ENCODE data around the gene PAK6.

Gene PAK6

DNA sequence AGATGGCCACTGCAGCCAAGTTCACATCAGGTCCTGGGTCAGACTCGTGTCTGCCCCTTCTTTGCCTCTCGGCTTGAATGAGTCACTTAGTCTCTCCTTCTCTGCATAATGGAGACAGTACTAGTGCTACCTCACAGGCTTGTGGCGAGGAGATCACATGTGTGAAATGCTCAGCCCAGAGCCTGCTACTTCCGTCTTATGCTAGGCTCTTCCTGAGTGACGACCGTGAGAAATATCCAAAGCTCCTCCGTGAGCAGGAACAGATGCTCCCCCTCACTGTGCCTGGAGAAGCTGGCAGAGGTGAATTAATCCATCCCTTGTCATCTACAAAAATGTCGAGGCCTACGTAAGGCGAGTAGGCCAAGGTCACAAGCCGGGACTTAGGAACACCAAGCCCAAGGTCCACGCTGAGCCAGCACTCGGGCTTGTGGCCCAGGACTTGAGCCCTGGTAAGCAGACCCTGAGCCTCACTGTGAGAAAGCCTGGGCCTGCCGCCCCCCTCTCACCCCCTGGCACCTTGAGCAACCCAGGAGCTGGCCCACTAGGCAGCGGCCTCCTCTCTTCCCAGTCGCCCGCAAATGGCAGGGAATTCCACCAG lies 17.9 kb downstream of the PAK6 start:
- DNase-seq: no peak

- no peak for DNase-seq
Measured at GRCh38 chr15:40257656-40258450, 19.0 kb downstream of the PAK6 start.

- DNase-seq: no peak
Measured at GRCh38 chr15:40258544-40258943, 19.7 kb downstream of the PAK6 start.

GRCh38 chr15:40259021-40259420 lies 20.2 kb downstream of the PAK6 start:
- DNase-seq: no peak

DNA sequence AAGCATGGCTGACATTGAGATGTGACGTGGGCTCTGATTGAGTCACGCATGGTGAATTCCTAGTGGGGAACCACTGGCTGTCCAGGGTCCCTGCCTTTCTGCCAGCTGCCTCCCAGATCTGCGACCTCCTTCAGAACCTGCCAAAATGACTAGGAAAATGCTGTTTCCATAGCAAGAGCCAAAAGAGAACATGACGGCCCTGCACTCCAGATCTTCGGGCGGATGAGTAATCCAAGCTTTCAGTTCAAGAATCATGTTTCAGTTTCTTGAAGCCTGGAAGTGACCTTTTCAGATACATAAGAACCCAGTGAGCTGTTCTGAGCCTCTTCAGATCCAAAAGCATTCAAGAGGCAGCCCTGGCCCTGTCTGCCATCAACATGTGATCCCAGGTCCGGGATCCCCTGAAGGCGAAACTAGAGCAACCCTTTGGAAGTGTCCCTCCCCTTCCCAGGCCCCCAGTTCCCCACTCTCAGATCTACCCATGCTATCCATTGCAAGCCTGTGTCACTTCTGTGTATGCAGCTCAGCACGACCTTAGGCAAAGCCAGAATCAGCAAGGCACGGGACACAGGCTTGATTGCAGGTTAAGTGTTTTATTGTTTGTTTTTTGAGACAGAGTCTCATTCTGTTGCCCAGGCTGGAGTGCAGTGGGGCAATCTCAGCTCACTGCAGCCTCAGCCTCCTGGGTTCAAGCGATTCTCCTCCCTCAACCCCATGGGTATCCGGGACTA lies 24.3 kb downstream of the PAK6 start:
- DNase-seq: no peak

DNA sequence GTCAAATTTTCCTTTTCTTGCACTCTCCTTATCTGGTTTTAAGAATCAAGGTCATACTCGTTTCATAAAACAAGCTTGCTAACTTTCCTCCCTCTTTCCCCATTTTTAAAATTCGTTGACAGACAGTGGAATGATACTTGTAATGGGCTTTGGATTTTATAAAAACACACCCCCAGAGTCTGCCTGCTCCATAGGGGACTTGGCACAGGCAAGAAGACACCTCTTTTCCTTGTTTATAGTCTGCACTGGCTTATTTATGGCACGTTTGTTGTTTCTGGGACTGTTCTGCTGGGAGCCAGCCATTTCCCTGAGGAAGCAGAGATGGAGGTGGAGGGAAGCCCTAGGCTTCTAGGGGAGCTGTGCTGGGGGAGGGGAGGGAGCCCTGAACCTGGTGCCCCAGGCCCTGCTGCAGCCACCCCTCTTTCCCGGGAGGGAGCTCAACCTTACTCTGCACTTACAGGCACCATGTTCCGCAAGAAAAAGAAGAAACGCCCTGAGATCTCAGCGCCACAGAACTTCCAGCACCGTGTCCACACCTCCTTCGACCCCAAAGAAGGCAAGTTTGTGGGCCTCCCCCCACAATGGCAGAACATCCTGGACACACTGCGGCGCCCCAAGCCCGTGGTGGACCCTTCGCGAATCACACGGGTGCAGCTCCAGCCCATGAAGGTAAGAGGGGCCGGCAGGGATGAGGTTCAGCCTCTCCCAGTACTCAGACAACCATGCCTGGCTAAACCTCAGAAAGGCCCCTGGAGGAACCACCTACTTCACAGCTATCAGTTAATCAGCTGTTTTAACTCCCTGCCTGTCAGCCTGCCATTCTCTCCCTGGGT lies 25.7 kb downstream of the PAK6 start:
- DNase-seq: no peak

DNA sequence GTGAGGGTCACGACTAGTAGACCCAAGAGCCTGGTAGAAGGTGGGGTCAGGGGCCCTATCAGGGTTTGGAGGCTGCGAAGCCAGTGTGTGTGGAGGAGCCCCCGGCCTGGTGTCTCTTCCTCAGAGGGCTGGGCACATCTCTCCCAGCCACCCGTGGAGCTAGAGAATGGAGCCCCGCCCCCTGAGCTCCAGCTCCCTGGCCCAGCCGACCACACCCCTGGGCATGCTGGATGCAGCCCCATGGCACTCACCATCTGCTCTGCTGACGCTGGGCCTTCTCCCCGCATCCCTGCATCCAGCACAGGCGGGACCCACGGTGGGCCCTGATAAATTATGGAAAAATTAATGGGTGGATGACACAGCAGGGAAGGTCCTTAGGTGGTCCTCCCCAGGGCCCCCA lies 26.5 kb downstream of the PAK6 start:
- DNase-seq: no peak

DNA sequence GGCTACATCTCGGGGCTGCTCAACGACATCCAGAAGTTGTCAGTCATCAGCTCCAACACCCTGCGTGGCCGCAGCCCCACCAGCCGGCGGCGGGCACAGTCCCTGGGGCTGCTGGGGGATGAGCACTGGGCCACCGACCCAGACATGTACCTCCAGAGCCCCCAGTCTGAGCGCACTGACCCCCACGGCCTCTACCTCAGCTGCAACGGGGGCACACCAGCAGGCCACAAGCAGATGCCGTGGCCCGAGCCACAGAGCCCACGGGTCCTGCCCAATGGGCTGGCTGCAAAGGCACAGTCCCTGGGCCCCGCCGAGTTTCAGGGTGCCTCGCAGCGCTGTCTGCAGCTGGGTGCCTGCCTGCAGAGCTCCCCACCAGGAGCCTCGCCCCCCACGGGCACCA lies 27.0 kb downstream of the PAK6 start:
- no peak for DNase-seq

- DNase-seq: no peak
Measured at GRCh38 chr15:40266828-40267304, 28.0 kb downstream of the PAK6 start.

GRCh38 chr15:40267670-40268069 lies 28.8 kb downstream of the PAK6 start:
- DNase-seq: no peak

- no peak for DNase-seq
Measured at GRCh38 chr15:40269604-40270003, 30.7 kb downstream of the PAK6 start.

- no peak for DNase-seq
Measured at GRCh38 chr15:40270246-40270995, 31.6 kb downstream of the PAK6 start.

- DNase-seq: no peak
Measured at GRCh38 chr15:40271685-40272484, 33.0 kb downstream of the PAK6 start.

GRCh38 chr15:40272485-40273056 lies 33.7 kb downstream of the PAK6 start:
- no peak for DNase-seq

DNA sequence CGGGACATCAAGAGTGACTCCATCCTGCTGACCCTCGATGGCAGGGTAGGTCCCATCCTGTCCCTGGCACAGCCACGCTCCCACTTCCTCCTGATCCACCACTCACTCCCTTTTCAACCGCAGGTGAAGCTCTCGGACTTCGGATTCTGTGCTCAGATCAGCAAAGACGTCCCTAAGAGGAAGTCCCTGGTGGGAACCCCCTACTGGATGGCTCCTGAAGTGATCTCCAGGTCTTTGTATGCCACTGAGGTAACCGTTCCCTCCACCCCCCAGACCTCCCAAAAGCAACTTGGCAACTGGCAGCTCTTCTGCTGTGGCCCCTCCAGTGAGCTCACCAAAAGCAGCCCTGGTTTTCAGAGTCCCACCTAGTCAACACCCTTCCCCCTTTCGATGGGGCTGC lies 34.6 kb downstream of the PAK6 start:
- DNase-seq: no peak

DNA sequence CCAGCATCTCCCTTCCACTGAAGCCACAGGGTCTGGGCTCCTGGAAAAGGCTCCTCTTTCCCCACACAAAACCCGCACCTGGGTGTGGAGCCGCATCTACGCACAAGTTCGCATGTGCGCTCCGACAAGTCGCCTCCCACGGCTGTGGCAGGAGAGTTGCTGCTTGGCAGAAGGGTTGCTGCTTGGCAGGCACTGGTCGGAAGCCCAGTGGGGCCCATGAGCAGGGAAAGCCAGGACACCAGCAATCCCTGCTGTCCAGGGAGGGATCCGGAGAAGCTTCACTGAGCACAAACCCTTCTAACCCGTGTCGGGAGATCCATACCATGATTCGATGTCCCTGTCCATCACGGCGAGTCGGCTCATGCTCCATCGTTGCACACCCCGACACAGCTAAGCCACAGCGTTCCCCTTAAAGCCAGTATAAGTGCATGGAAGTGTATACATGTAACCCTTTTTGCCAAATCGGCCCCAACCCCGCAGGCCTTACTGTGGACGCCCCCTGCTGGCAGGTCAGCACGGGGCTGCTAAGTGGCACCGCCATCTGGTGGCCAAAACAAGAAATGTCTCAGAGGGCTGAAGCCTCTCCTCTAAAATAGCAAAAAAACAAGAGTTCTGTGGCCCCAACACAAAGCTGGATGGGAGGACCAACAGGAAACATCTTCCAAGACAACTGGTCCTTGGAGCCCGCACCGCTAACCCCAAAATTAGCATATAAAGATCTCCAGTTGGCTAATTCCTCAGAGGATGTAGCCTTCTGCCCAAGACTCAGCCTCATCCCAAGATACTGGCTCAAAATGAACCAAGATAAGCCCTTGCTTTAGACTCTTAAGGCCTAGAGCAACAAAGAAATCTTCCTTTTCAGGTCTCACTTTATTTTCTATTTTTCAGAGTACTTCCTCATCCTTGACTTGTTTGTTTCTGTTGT lies 35.7 kb downstream of the PAK6 start:
- peak; percentile 88 for DNase-seq

- no peak for DNase-seq
Measured at GRCh38 chr15:40275523-40275922, 36.7 kb downstream of the PAK6 start.

DNA sequence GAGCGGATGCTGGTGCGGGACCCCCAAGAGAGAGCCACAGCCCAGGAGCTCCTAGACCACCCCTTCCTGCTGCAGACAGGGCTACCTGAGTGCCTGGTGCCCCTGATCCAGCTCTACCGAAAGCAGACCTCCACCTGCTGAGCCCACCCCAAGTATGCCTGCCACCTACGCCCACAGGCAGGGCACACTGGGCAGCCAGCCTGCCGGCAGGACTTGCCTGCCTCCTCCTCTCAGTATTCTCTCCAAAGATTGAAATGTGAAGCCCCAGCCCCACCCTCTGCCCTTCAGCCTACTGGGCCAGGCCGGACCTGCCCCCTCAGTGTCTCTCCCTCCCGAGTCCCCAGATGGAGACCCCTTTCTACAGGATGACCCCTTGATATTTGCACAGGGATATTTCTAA lies 37.1 kb downstream of the PAK6 start:
- no peak for DNase-seq

GRCh38 chr15:40276927-40277326 lies 38.1 kb downstream of the PAK6 start:
- DNase-seq: no peak

GRCh38 chr15:40277471-40277870 lies 38.6 kb downstream of the PAK6 start:
- DNase-seq: no peak
